Right lobe of liver (tissue), 6 donors: ENCODE results near the gene UTS2R. TPM values are rescaled to one million over a fixed set of nuclear protein-coding genes. Genes with fewer than 3 reads are reported as not detected.
"Not testable (repeated sequence)": the region's sequence is repeated elsewhere in the genome, so short reads cannot be mapped to it uniquely, and the experiment has no call there.

Experiments used
- ATAC-seq, 4 donors: fragments of 200-7000 bp; cut with Tn5 transposase; one replicate each; pipeline ENCODE4 v1.9.1; 2020; ENCODE audit warnings: mild to moderate bottlenecking in 4 of 4, moderate library complexity in 4 of 4
- DNase-seq, 3 donors: peaks; one replicate each; pipeline ENCODE4 v3.0.0-alpha.2; 2020
- H3K27ac ChIP-seq, 3 donors: fragments of 200-600 bp; one replicate each; pipeline ENCODE4 v1.8.0; 2022
- H3K27me3 ChIP-seq, 2 donors: fragments of 200-600 bp; one replicate each; pipeline ENCODE4 v1.8.0; 2022
- H3K36me3 ChIP-seq, 4 donors: fragments of 200-600 bp; sonication (generic) in 1 of 4; one replicate each; pipeline versions ENCODE4 v1.5.1 to v1.8.0; 2017 to 2022; ENCODE audit warnings: control low read depth in 1 of 4
- H3K4me1 ChIP-seq, 4 donors: fragments of 200-600 bp; sonication (generic) in 1 of 4; one replicate each; pipeline versions ENCODE4 v1.5.1 to v1.8.0; 2017 to 2022; ENCODE audit warnings: control low read depth in 1 of 4
- H3K4me3 ChIP-seq, 3 donors: fragments of 200-600 bp; one replicate each; pipeline ENCODE4 v1.8.0; 2022
- H3K9me3 ChIP-seq, 4 donors: fragments of 200-600 bp; sonication (generic) in 1 of 4; one replicate each; pipeline versions ENCODE4 v1.5.1 to v1.8.0; 2017 to 2022; ENCODE audit warnings: control low read depth in 1 of 4
- CTCF ChIP-seq, 4 donors: fragments of 200-600 bp in 3 of 4; fragments of 450-650 bp in 1 of 4; IDR thresholded peaks; one replicate each; pipeline versions ENCODE4 v1.5.1 to v1.8.0; 2016 to 2022; ENCODE audit warnings: antibody characterized with exemption in 4 of 4, mild to moderate bottlenecking in 2 of 4
- POLR2A ChIP-seq: fragments of 450-650 bp; IDR thresholded peaks from one replicate; pipeline ENCODE4 v1.6.1; 2017; ENCODE audit warnings: antibody characterized with exemption, mild to moderate bottlenecking
- WGBS: methylation state at CpG from one replicate; pipeline ENCODE4 v1.1.6; 2018; ENCODE audit warnings: low coverage, low lambda C conversion rate; ENCODE audit not compliant: insufficient coverage; ENCODE audit errors: missing lambda C conversion rate; 5-methylcytosine and 5-hydroxymethylcytosine counted together
- intact Hi-C, 2 donors: fragments of 100-400 bp; cut with DNase I; formaldehyde crosslinking; loops; one replicate each; pipeline versions ENCODE4 v1.11.2 to v1.14.1; 2022
- total RNA-seq, 6 experiments: library from RNA; depleted of rRNA in 2 of 6; stranded (reverse); fragments of >200 nt in 2 of 6; fragmentation: NEBNext Ultra II Directional in 3 of 6; extraction: Animal tissue kit (Norgen Biotek cat#: 25700) in 3 of 6; gene quantifications; one replicate each; pipeline versions ENCODE4 v1.1.0 to v1.2.4, GENCODE V29; 2016 to 2023
- donor health status: DM: no; HTN: yes; CAD: no.
- donor health status: DM: no; HTN: no; CAD: no.
- donor health status: DM: no; HTN: no; CAD: no.
- donor health status: DM: no; HTN: yes; CAD: no.
- donor health status: DM: no; HTN: yes; CAD: no.

Gene UTS2R
- total RNA-seq, 6 experiments from 2014 or later = not detected

GRCh38 chr17:82372249-82373071, 895 bp downstream of the UTS2R start:
- Histone ChIP-seq H3K27ac (no peak overlapping the region), H3K27me3 (peaks cover 6 to 7% of the 10 kb centered on the region in 2 donors), H3K4me3 (no peak overlapping the region), H3K4me1 (peaks cover 0 to 16% (median 0%) of the 10 kb centered on the region in 4 donors), H3K9me3 (no peaks in the 10 kb centered on the region), H3K36me3 (no peaks in the 10 kb centered on the region)
- WGBS = 52% methylated on average over 16 of the region's 41 CpGs
- ATAC-seq = no peak
- no peak for DNase-seq
- TF ChIP-seq POLR2A (no peak), CTCF (IDR thresholded peaks at IDR 0.05) (no peak)
- intact Hi-C loops = no loop called here

GRCh38 chr17:82373072-82373452, 1.5 kb downstream of the UTS2R start:
- H3K27ac ChIP-seq, H3K9me3 ChIP-seq, H3K27me3 ChIP-seq, H3K36me3 ChIP-seq, H3K4me3 ChIP-seq, intact Hi-C loops, ATAC-seq: not testable (repeated sequence)
- 74% methylated on average over 5 of the region's 10 CpGs for WGBS
- DNase-seq = peak in 1 of 3 donors; percentile 8
- H3K4me1 ChIP-seq = peaks cover 0 to 16% (median 0%) of the 10 kb centered on the region in 4 donors

GRCh38 chr17:82373731-82374625, 2.4 kb downstream of the UTS2R start:
- Histone ChIP-seq H3K4me1 (peaks cover 0 to 16% (median 0%) of the 10 kb centered on the region in 4 donors), H3K4me3 (no peak overlapping the region), H3K27ac (no peak overlapping the region), H3K36me3 (no peaks in the 10 kb centered on the region), H3K27me3 (peaks cover 6 to 7% of the 10 kb centered on the region in 2 donors), H3K9me3 (no peaks in the 10 kb centered on the region)
- DNase-seq = peak in 1 of 3 donors; percentile 11
- ATAC-seq = no peak
- intact Hi-C loops = no loop called here
- 48% methylated on average over 6 of the region's 37 CpGs for WGBS
- TF ChIP-seq CTCF (IDR thresholded peaks at IDR 0.05) (no peak), POLR2A (no peak)

DNA sequence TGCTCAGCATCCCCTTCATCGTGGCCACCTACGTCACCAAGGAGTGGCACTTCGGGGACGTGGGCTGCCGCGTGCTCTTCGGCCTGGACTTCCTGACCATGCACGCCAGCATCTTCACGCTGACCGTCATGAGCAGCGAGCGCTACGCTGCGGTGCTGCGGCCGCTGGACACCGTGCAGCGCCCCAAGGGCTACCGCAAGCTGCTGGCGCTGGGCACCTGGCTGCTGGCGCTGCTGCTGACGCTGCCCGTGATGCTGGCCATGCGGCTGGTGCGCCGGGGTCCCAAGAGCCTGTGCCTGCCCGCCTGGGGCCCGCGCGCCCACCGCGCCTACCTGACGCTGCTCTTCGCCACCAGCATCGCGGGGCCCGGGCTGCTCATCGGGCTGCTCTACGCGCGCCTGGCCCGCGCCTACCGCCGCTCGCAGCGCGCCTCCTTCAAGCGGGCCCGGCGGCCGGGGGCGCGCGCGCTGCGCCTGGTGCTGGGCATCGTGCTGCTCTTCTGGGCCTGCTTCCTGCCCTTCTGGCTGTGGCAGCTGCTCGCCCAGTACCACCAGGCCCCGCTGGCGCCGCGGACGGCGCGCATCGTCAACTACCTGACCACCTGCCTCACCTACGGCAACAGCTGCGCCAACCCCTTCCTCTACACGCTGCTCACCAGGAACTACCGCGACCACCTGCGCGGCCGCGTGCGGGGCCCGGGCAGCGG, 3.2 kb downstream of the UTS2R start:
- DNase-seq = no peak
- Histone ChIP-seq H3K27ac (no peak overlapping the region), H3K36me3 (no peaks in the 10 kb centered on the region), H3K4me1 (peaks cover 0 to 16% (median 0%) of the 10 kb centered on the region in 4 donors), H3K4me3 (no peak overlapping the region), H3K9me3 (no peaks in the 10 kb centered on the region), H3K27me3 (peaks cover 6% of the 10 kb centered on the region in 2 donors)
- intact Hi-C loops = no loop called here
- ATAC-seq = no peak
- TF ChIP-seq CTCF (IDR thresholded peaks at IDR 0.05) (no peak), POLR2A (no peak)
- no CpG with 5 or more reads among the region's 79 CpGs for WGBS
